ENCODE data around the gene RNF25.

The RNF25 gene

DNA sequence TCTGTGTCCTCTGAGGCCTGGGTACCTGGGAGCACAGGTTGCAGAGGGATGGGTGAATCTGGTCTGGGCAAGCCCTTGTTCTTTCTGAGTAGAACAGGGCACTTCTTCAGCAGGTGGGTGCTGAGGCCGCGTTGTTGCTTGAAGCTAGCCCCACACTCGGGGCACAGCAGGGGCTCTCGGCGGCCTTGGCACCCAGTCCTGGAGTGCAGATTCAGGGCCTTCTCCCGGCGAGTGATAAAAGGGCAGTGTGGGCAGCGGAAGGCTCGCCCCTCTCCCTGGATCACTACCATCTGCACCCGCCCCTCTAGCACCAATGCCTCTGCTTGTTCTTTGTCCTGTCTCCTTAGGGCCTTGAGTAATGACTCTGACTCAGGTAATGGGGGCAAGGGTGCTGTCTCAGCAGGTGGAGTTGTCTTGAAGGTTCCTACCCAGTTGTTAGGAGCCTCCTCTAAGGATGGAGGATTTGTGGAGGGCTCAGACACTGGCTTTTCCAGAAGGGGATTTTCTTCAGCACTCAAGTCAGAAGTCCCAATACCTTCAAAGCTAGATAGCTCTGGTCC lies 28.0 kb downstream of the RNF25 start:
- H3K9ac ChIP-seq (ENCODE audit: low read depth, low read length), result no peak overlapping the region
- H3K27me3 ChIP-seq (ENCODE audit: control insufficient read depth, insufficient read depth, low read length), result no peaks in the 10 kb centered on the region
- no peaks in the 10 kb centered on the region for H3K4me1 ChIP-seq (ENCODE audit: control insufficient read depth, insufficient read depth, low read length)
- H3K9me3 ChIP-seq (ENCODE audit: control insufficient read depth, insufficient read depth, low read length), result no peaks in the 10 kb centered on the region
- H3K4me3 ChIP-seq (ENCODE audit: low read depth, low read length), result no peak overlapping the region
- peaks cover 62% of the 10 kb centered on the region for H3K36me3 ChIP-seq (ENCODE audit: control insufficient read depth, insufficient read depth, low read length)

DNA sequence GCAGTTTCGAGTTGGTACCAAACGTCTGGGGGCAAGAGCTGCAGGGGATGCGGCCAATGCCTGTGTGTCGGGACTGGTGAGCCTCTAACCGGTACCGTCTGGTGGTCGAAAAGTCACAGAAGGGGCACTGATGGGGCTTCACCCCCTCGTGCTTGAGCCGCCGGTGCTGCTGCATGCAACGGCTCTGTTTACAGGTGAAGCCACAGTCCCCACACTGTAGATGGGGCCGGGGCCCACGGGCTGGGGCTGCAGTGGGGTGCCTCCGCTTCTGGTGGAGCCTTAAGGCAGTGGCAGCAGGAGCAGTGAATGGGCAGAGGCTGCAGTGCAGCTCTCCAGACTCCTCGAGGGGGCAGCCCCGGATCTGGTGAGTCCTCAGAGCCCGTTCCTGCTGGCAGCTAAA lies 29.0 kb downstream of the RNF25 start:
- Histone ChIP-seq H3K4me1 (ENCODE audit: control insufficient read depth, insufficient read depth, low read length) (no peaks in the 10 kb centered on the region), H3K4me3 (ENCODE audit: low read depth, low read length) (no peak overlapping the region), H3K27me3 (ENCODE audit: control insufficient read depth, insufficient read depth, low read length) (no peaks in the 10 kb centered on the region), H3K9ac (ENCODE audit: low read depth, low read length) (no peak overlapping the region), H3K9me3 (ENCODE audit: control insufficient read depth, insufficient read depth, low read length) (no peaks in the 10 kb centered on the region), H3K36me3 (ENCODE audit: control insufficient read depth, insufficient read depth, low read length) (peaks cover 60% of the 10 kb centered on the region)

DNA sequence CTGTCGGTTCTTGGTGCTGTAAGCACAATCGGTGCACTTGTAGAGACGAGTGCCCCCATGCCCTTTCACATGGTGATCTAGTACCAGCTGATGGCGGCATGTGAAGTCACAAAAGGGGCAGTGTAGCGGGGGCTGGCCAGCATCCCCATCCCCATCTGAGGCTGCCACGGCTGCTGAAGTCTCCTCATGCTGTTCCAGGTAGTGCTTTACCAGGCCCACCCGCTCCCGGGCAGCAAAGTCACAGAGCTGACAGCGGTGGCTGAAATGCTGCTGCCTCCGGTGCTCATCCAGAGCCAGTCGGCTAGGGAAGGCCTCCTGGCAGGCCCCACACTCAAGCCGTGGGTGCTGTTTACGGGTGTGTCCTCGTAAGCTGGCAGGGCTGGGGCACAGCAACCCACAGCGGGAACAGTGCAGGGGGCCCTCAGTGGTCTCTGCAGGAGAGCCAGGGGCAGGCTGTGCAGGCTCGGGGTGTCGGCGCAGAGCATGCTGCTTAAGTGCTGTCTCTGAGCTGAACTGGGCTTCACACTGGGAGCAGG lies 29.6 kb downstream of the RNF25 start:
- Histone ChIP-seq H3K4me3 (ENCODE audit: low read depth, low read length) (no peak overlapping the region), H3K9ac (ENCODE audit: low read depth, low read length) (no peak overlapping the region), H3K27me3 (ENCODE audit: control insufficient read depth, insufficient read depth, low read length) (no peaks in the 10 kb centered on the region), H3K4me1 (ENCODE audit: control insufficient read depth, insufficient read depth, low read length) (no peaks in the 10 kb centered on the region), H3K9me3 (ENCODE audit: control insufficient read depth, insufficient read depth, low read length) (no peaks in the 10 kb centered on the region), H3K36me3 (ENCODE audit: control insufficient read depth, insufficient read depth, low read length) (peaks cover 56% of the 10 kb centered on the region)

DNA sequence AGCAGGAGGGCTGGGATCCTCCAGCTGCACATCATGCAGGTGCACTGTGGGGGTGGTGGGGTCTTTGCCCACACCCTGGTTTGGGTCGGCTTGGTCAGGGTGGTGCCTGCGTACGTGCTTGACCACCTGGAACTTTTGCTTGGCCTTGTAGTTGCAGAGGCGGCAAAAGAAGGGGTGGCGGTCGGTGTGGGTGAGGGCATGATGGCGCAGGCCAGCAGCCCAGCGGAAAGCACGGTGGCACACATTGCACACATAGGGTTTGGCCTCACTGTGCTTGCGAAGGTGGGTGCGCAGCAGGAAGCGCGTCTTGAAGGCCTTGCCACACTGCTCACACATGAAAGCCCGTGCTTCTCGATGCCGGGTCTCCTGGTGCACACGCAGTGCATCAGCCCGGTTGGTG lies 33.4 kb downstream of the RNF25 start:
- Histone ChIP-seq H3K36me3 (ENCODE audit: control insufficient read depth, insufficient read depth, low read length) (peaks cover 39% of the 10 kb centered on the region), H3K27me3 (ENCODE audit: control insufficient read depth, insufficient read depth, low read length) (no peaks in the 10 kb centered on the region), H3K4me3 (ENCODE audit: low read depth, low read length) (no peak overlapping the region), H3K4me1 (ENCODE audit: control insufficient read depth, insufficient read depth, low read length) (no peaks in the 10 kb centered on the region), H3K9ac (ENCODE audit: low read depth, low read length) (no peak overlapping the region), H3K9me3 (ENCODE audit: control insufficient read depth, insufficient read depth, low read length) (no peaks in the 10 kb centered on the region)

DNA sequence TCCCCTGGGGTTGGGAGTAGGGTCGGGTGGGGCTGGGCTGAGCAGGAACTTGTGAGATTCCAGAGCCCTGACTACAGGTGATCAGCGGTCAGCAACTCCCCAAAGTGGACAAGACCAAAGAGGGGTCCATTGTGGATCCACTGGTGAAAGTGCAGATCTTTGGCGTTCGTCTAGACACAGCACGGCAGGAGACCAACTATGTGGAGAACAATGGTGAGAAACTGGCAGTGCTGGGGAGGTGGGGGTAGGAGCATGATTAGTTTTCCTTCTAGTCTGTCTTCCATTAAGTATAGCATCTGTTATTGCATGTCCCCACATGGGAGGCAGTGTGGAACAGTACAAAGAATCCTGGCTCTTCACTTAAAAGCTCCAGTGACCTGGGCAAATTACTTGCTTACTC lies 36.1 kb downstream of the RNF25 start:
- no peak overlapping the region for H3K4me3 ChIP-seq (ENCODE audit: low read depth, low read length)
- no peaks in the 10 kb centered on the region for H3K4me1 ChIP-seq (ENCODE audit: control insufficient read depth, insufficient read depth, low read length)
- H3K9ac ChIP-seq (ENCODE audit: low read depth, low read length), result no peak overlapping the region
- no peaks in the 10 kb centered on the region for H3K9me3 ChIP-seq (ENCODE audit: control insufficient read depth, insufficient read depth, low read length)
- H3K36me3 ChIP-seq (ENCODE audit: control insufficient read depth, insufficient read depth, low read length), result peaks cover 25% of the 10 kb centered on the region
- no peaks in the 10 kb centered on the region for H3K27me3 ChIP-seq (ENCODE audit: control insufficient read depth, insufficient read depth, low read length)

DNA sequence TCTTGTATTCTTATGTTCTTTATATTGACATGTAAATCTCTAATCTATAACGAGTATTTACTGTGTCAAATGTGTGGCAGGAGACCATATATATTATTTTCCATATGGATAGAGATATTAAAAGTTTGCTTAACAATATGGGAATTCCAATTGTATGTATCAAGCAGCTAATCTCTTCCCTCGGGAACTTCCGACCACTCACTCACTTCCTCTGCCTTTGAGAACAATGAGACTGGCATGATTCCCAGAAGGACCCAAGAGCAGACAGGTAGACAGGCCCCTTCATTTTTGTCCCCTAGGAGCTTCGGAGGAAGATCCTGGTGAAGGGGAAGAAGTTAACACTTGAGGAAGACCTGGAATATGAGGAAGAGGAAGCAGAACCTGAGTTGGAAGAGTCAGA lies 40.0 kb downstream of the RNF25 start:
- Histone ChIP-seq H3K4me3 (ENCODE audit: low read depth, low read length) (no peak overlapping the region), H3K9ac (ENCODE audit: low read depth, low read length) (no peak overlapping the region), H3K27me3 (ENCODE audit: control insufficient read depth, insufficient read depth, low read length) (no peaks in the 10 kb centered on the region), H3K9me3 (ENCODE audit: control insufficient read depth, insufficient read depth, low read length) (no peaks in the 10 kb centered on the region), H3K36me3 (ENCODE audit: control insufficient read depth, insufficient read depth, low read length) (peaks cover 10% of the 10 kb centered on the region), H3K4me1 (ENCODE audit: control insufficient read depth, insufficient read depth, low read length) (no peaks in the 10 kb centered on the region)

DNA sequence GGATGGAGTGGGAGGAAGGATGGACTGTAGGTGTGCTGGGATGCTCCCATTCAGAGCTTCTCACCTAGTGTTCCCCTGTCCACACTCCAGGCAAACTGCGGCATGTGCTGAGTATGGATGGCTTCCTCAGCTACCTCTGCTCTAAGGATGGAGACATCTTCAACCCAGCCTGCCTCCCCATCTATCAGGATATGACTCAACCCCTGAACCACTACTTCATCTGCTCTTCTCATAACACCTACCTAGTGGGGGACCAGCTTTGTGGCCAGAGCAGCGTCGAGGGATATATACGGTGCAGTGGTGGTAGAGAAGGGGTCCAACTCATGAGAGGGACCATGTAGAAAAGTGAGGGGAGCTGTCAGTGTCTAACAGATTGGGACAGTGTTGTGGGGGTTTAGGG lies 43.9 kb downstream of the RNF25 start:
- Histone ChIP-seq H3K9me3 (ENCODE audit: control insufficient read depth, insufficient read depth, low read length) (no peaks in the 10 kb centered on the region), H3K36me3 (ENCODE audit: control insufficient read depth, insufficient read depth, low read length) (no peaks in the 10 kb centered on the region), H3K27me3 (ENCODE audit: control insufficient read depth, insufficient read depth, low read length) (no peaks in the 10 kb centered on the region), H3K4me1 (ENCODE audit: control insufficient read depth, insufficient read depth, low read length) (no peaks in the 10 kb centered on the region), H3K9ac (ENCODE audit: low read depth, low read length) (no peak overlapping the region), H3K4me3 (ENCODE audit: low read depth, low read length) (no peak overlapping the region)

DNA sequence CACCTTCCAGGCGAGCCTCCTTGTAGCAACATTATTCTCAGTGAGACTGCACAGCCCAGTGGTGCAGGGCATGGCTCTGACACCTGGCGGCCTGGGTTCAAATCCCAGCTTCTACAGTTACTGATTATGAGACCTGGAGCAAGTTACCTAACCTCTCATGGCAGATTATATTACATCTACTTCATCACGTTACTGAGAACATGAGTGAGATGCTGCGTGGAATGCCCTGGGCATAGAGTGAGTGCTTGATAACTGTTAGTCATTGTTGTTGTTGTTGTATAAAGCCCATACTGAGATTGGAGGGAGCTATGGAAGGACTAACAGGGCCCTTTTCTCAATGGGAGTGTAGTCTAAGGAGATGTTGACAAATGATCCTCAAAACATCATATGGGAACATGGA lies 45.4 kb downstream of the RNF25 start:
- no peak overlapping the region for H3K9ac ChIP-seq (ENCODE audit: low read depth, low read length)
- no peaks in the 10 kb centered on the region for H3K27me3 ChIP-seq (ENCODE audit: control insufficient read depth, insufficient read depth, low read length)
- H3K9me3 ChIP-seq (ENCODE audit: control insufficient read depth, insufficient read depth, low read length), result no peaks in the 10 kb centered on the region

DNA sequence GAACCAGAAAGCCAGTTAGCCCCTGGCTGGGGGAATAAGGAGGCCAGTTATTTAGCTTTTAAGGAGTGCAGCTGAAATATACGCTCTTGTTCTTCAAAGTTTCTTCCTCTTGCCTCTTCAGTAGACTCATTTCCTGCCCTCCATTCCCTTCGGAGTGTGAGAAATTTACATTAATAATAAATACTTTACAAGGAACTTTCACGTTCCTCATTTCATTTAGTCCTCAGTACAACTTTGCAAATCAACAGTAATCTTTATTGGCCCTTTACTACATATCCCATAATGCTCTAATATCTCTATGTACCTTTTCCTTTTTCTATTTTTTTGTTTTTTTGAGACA lies 48.5 kb downstream of the RNF25 start:
- Histone ChIP-seq H3K9ac (ENCODE audit: low read depth, low read length) (no peak overlapping the region), H3K9me3 (ENCODE audit: control insufficient read depth, insufficient read depth, low read length) (no peaks in the 10 kb centered on the region), H3K4me3 (ENCODE audit: low read depth, low read length) (no peak overlapping the region), H3K4me1 (ENCODE audit: control insufficient read depth, insufficient read depth, low read length) (no peaks in the 10 kb centered on the region), H3K36me3 (ENCODE audit: control insufficient read depth, insufficient read depth, low read length) (no peaks in the 10 kb centered on the region), H3K27me3 (ENCODE audit: control insufficient read depth, insufficient read depth, low read length) (no peaks in the 10 kb centered on the region)

More for the DNA sequence above, 45.4 kb downstream of the RNF25 start:
- Histone ChIP-seq H3K4me3 (ENCODE audit: low read depth, low read length) (no peak overlapping the region), H3K4me1 (ENCODE audit: control insufficient read depth, insufficient read depth, low read length) (no peaks in the 10 kb centered on the region), H3K36me3 (ENCODE audit: control insufficient read depth, insufficient read depth, low read length) (no peaks in the 10 kb centered on the region)

DNA sequence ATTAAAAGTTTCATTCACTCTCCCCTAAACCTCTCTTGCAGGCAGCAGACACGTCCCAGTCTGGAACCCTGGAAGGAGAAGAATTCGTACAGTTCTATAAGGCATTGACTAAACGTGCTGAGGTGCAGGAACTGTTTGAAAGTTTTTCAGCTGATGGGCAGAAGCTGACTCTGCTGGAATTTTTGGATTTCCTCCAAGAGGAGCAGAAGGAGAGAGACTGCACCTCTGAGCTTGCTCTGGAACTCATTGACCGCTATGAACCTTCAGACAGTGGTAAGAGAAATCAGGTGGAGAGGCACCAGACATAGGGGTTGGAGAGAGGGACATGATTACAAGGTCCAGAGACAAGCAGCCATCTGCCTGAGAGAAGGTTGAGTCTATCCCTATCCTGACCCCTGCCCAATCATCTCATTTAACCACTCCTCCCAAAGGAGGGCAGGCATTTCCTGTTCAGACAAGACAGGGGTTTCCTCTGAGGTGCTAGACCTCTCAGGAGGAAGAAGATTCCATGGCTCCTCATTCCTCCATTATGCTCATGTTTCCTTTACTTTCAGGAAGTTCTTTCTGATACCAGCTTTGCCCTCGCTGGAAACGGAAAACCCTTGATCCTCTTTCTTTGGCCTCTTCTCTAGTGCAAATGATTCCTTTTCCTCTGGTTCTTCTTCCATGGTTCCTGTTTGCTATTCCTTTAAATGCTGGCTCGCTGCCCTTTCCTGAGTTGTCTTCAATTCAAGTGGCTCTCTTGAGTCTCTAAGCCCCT lies 49.0 kb downstream of the RNF25 start:
- H3K4me1 ChIP-seq (ENCODE audit: control insufficient read depth, insufficient read depth, low read length), result no peaks in the 10 kb centered on the region
- no peak overlapping the region for H3K4me3 ChIP-seq (ENCODE audit: low read depth, low read length)
- H3K27me3 ChIP-seq (ENCODE audit: control insufficient read depth, insufficient read depth, low read length), result no peaks in the 10 kb centered on the region
- H3K36me3 ChIP-seq (ENCODE audit: control insufficient read depth, insufficient read depth, low read length), result no peaks in the 10 kb centered on the region
- no peaks in the 10 kb centered on the region for H3K9me3 ChIP-seq (ENCODE audit: control insufficient read depth, insufficient read depth, low read length)
- H3K9ac ChIP-seq (ENCODE audit: low read depth, low read length), result no peak overlapping the region

DNA sequence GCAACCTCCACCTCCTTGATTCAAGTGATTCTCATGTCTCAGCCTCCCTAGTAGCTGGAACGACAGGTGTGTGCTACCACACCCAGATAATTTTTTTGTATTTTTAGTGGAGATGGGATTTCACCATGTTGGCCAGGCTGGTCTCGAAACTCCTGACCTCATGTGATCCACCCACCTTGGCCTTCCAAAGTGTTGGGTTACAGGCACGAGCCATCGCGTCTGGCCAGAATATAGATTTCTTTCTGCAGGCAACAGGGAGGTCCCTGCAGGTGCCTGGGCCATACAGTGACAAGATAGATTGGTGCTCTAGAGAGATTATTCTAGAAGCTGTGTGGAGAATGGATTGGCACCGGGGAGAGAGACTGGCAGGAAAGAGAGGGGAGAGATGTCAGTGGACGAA lies 50.8 kb downstream of the RNF25 start:
- no peaks in the 10 kb centered on the region for H3K4me1 ChIP-seq (ENCODE audit: control insufficient read depth, insufficient read depth, low read length)
- H3K36me3 ChIP-seq (ENCODE audit: control insufficient read depth, insufficient read depth, low read length), result no peaks in the 10 kb centered on the region
- H3K27me3 ChIP-seq (ENCODE audit: control insufficient read depth, insufficient read depth, low read length), result no peaks in the 10 kb centered on the region
- H3K4me3 ChIP-seq (ENCODE audit: low read depth, low read length), result no peak overlapping the region
- no peaks in the 10 kb centered on the region for H3K9me3 ChIP-seq (ENCODE audit: control insufficient read depth, insufficient read depth, low read length)
- H3K9ac ChIP-seq (ENCODE audit: low read depth, low read length), result no peak overlapping the region

DNA sequence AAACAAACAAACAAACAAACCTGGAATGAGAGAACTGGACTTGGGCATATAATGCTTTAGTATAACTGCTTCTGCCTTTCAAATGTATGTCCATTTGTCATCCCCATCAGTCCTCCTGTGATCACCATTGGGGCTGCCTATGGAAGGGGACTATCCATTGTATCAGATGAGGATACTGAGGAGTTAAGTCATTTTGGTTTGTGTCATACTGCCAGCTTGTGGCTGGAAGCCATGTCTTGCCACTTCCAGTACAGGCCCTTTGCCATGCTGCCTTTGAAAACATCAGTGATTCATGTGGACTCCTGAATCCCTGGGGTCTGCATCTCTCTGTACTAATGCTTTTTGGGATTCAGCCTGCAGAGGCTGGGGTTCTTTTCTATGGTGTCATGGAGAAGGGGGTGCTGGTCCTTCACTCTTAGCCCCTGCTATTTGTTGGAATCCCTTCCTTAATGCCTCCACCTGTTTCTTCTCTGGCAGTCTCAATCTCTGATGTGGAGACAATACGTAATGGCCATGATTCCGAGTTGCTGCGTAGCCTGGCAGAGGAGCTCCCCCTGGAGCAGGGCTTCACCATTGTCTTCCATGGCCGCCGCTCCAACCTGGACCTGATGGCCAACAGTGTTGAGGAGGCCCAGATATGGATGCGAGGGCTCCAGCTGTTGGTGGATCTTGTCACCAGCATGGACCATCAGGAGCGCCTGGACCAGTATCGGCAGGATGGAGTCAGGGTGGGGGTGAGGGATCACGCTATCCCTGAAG lies 53.5 kb downstream of the RNF25 start:
- Histone ChIP-seq H3K36me3 (ENCODE audit: control insufficient read depth, insufficient read depth, low read length) (no peaks in the 10 kb centered on the region), H3K4me3 (ENCODE audit: low read depth, low read length) (no peak overlapping the region), H3K9ac (ENCODE audit: low read depth, low read length) (no peak overlapping the region), H3K9me3 (ENCODE audit: control insufficient read depth, insufficient read depth, low read length) (no peaks in the 10 kb centered on the region), H3K27me3 (ENCODE audit: control insufficient read depth, insufficient read depth, low read length) (no peaks in the 10 kb centered on the region), H3K4me1 (ENCODE audit: control insufficient read depth, insufficient read depth, low read length) (no peaks in the 10 kb centered on the region)
